Esophagus squamous epithelium (tissue), 5 donors: ENCODE data around the gene ADARB2. TPM values are rescaled to one million over a fixed set of nuclear protein-coding genes. Genes with fewer than 3 reads are reported as not detected.

Experiments used
- DNase-seq: peaks from one replicate; lab custom pipeline; 2025; lab: John Stamatoyannopoulos, UW
- H3K27ac ChIP-seq, 4 donors: fragments of 200-600 bp; sonication (generic); one replicate each; pipeline ENCODE4 v1.5.1; 2016 to 2019; ENCODE audit warnings: mild to moderate bottlenecking in 1 of 4
- H3K27me3 ChIP-seq, 4 donors: fragments of 200-600 bp; sonication (generic); 1 replicate in 3 of 4; 2 replicates in 1 of 4; pipeline versions ENCODE4 v1.5.1 to v1.6.0; 2017 to 2021; ENCODE audit warnings: antibody characterized with exemption in 1 of 4
- H3K36me3 ChIP-seq, 3 donors: fragments of 200-600 bp; sonication (generic); one replicate each; pipeline ENCODE4 v1.5.1; 2016 to 2019
- H3K4me1 ChIP-seq, 3 donors: fragments of 200-600 bp; sonication (generic); one replicate each; pipeline ENCODE4 v1.5.1; 2017 to 2019
- H3K4me3 ChIP-seq, 4 donors: fragments of 200-600 bp; sonication (generic); 1 replicate in 3 of 4; 2 replicates in 1 of 4; pipeline ENCODE4 v1.5.1; 2016 to 2019; ENCODE audit warnings: mild to moderate bottlenecking in 2 of 4, moderate library complexity in 1 of 4
- H3K9me3 ChIP-seq, 3 donors: fragments of 200-600 bp; sonication (generic); one replicate each; pipeline ENCODE4 v1.5.1; 2016 to 2019
- POLR2A ChIP-seq, 4 donors: fragments of 450-650 bp; IDR thresholded peaks; one replicate each; pipeline ENCODE4 v1.6.1; 2017; ENCODE audit warnings: antibody characterized with exemption in 4 of 4, mild to moderate bottlenecking in 4 of 4, moderate library complexity in 3 of 4
- WGBS, 2 donors: methylation state at CpG; one replicate each; pipeline ENCODE4 v1.1.5; 2018; 5-methylcytosine and 5-hydroxymethylcytosine counted together
- intact Hi-C: fragments of 100-400 bp; cut with DNase I; formaldehyde crosslinking; loops from one replicate; pipeline ENCODE4 v1.15.0; 2022
- total RNA-seq, 4 donors: library from RNA; depleted of rRNA; stranded (reverse); fragments of >200 nt; gene quantifications; one replicate each; pipeline ENCODE4 v1.1.0, GENCODE V29; 2016
- TF ChIP-seq, protein P1 (sequence below), 6 experiments: fragments of 450-650 bp in 4 of 6; fragments of 200-600 bp in 2 of 6; sonication (generic) in 2 of 6; IDR thresholded peaks; one replicate each; pipeline ENCODE4 v1.5.1; 2016 to 2019; ENCODE audit warnings: antibody characterized with exemption in 6 of 6, mild to moderate bottlenecking in 4 of 6, moderate library complexity in 4 of 6
- donor health status: DM: yes; HTN: yes; CAD: no.

The ADARB2 gene
- total RNA-seq, 4 donors from 2014 or later, result 0.21 to 3.5 (median 1.5) TPM

DNA sequence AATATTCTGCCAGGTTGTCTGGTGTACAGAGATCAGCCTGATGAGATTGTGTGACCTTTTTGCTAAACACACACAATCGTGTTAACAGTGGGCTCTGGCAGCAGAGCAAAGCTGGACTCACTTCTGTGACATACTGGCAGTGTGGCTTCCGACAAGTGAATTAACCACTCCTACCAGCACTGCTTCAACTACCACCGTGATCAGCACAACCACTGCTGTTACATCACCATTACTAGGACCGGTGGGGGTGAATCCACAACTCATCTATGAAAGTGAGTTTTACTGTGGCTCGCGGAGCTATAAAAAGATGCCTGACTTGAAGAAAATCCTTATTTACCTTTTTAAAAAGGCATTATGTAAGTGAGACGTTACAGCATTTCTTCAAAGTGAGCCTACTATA lies 545.6 kb downstream of the ADARB2 start:
- 67 to 72% methylated on average over 7 of the region's 7 CpGs for WGBS, 2 donors
- Histone ChIP-seq H3K9me3 (no peaks in the 10 kb centered on the region), H3K36me3 (no peaks in the 10 kb centered on the region), H3K4me1 (peaks cover 0 to 7% (median 0%) of the 10 kb centered on the region in 3 donors), H3K27me3 (no peaks in the 10 kb centered on the region), H3K4me3 (no peak overlapping the region), H3K27ac (no peak overlapping the region)
- TF ChIP-seq, protein P1, sequence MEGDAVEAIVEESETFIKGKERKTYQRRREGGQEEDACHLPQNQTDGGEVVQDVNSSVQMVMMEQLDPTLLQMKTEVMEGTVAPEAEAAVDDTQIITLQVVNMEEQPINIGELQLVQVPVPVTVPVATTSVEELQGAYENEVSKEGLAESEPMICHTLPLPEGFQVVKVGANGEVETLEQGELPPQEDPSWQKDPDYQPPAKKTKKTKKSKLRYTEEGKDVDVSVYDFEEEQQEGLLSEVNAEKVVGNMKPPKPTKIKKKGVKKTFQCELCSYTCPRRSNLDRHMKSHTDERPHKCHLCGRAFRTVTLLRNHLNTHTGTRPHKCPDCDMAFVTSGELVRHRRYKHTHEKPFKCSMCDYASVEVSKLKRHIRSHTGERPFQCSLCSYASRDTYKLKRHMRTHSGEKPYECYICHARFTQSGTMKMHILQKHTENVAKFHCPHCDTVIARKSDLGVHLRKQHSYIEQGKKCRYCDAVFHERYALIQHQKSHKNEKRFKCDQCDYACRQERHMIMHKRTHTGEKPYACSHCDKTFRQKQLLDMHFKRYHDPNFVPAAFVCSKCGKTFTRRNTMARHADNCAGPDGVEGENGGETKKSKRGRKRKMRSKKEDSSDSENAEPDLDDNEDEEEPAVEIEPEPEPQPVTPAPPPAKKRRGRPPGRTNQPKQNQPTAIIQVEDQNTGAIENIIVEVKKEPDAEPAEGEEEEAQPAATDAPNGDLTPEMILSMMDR (IDR thresholded peaks at IDR 0.05), result no peak
- TF ChIP-seq POLR2A (IDR thresholded peaks at IDR 0.05), result no peak
- intact Hi-C loops, result no loop called here
- no peak for DNase-seq

DNA sequence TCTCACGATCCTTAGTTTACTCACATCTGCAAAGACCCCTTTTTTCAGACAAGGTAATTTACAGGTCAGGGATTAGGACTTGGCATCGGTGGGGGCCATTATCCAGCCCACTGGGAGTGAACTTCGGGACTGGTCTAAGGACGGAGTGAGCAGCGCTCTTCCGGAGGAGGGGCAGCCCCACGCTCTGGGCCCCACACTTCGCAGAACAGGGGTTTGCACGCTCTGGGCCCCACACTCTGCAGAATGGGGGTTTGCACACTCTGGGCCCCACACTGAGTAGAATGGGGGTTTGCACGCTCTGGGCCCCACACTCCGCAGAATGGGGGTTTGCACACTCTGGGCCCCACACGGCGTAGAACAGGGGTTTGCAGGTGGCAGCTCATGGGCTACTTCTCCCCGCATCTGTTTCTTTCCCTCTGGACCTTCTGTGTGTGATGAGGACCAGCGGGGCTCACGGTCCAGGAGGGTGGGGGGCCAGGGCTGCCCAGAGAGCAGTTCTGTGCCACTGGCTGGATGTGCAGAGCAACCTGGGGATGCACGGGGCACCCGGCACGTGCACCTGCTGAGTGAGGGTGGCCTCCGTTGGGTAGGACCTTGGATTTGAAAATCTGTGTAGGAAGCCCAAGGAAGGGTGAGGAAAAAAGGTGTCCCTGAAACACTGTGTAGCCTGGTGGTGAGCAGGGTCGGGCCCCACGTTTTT lies 546.4 kb downstream of the ADARB2 start:
- intact Hi-C loops, result no loop called here
- TF ChIP-seq POLR2A (IDR thresholded peaks at IDR 0.05), result no peak
- TF ChIP-seq, protein P1 (IDR thresholded peaks at IDR 0.05), result no peak
- H3K27me3 ChIP-seq, result no peaks in the 10 kb centered on the region
- H3K36me3 ChIP-seq, result no peaks in the 10 kb centered on the region
- 78 to 90% methylated on average over 6 to 13 of the region's 22 CpGs for WGBS, 2 donors
- no peaks in the 10 kb centered on the region for H3K9me3 ChIP-seq
- peaks cover 0 to 7% (median 0%) of the 10 kb centered on the region in 3 donors for H3K4me1 ChIP-seq
- H3K4me3 ChIP-seq, result no peak overlapping the region
- DNase-seq, result no peak
- no peak overlapping the region for H3K27ac ChIP-seq

DNA sequence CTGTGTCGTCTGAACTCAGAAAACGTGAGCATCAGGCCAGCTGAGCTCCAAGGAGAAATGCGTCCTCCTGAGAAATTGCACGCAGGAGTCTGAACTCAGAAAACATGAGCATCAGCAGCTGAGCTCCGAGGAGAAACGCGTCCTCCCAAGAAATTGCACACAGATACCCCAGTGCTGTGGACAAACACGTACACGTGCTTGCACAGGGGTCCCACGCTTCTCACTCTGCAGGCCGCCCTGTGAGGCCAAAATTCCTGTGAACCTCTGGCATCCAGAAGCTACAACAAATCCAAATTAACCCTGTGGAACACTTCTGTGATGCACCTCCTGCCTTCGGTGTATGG lies 547.3 kb downstream of the ADARB2 start:
- Histone ChIP-seq H3K27ac (no peak overlapping the region), H3K9me3 (no peaks in the 10 kb centered on the region), H3K4me1 (peaks cover 0 to 7% (median 0%) of the 10 kb centered on the region in 3 donors), H3K36me3 (no peaks in the 10 kb centered on the region), H3K27me3 (no peaks in the 10 kb centered on the region), H3K4me3 (no peak overlapping the region)
- DNase-seq, result no peak
- TF ChIP-seq, protein P1 (IDR thresholded peaks at IDR 0.05), result no peak
- TF ChIP-seq POLR2A (IDR thresholded peaks at IDR 0.05), result no peak
- intact Hi-C loops, result no loop called here
- 87 to 100% methylated on average over 1 to 12 of the region's 12 CpGs for WGBS, 2 donors

DNA sequence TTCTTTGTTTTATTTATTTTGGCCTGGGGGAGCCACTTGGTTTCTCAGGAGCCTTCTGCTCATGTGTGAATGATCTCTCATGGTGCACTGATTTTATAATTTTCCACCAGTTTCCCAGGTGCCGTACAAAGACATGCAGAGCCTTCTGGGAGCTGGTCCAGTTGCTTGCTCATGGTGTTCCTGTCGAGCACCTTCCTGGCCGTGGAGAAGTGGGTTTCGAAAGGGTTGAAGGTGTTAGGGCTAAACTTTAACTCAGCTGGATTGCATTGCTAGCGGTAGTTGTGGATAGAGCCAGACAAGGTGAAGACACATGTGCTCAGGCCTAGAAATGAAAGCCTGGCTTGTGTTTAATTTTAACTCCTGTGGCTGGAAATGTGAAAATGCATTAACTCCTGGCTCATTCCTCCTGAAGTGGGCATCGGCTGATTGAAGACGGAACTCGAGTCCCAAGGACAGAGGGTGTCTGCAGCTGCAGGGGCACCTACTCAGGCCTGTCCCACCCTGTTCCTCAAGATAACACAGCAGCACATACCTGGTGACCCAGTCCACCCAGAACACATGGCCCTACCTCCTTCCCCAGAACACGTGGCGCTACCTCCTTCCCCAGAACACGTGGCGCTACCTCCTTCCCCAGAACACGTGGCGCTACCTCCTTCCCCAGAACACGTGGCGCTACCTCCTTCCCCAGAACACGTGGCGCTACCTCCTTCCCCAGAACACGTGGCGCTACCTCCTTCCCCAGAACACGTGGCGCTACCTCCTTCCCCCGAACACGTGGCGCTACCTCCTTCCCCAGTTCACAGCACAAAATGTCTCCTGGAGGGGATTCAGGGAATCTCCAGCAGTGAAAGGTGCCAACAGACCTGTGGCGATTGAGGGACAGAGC lies 547.9 kb downstream of the ADARB2 start:
- Histone ChIP-seq H3K27ac (no peak overlapping the region), H3K4me1 (peaks cover 0 to 7% (median 0%) of the 10 kb centered on the region in 3 donors), H3K4me3 (no peak overlapping the region), H3K9me3 (no peaks in the 10 kb centered on the region), H3K27me3 (no peaks in the 10 kb centered on the region), H3K36me3 (no peaks in the 10 kb centered on the region)
- TF ChIP-seq POLR2A (IDR thresholded peaks at IDR 0.05), result no peak
- TF ChIP-seq, protein P1 (IDR thresholded peaks at IDR 0.05), result no peak
- intact Hi-C loops, result no loop called here
- WGBS, 2 donors, result 91 to 93% methylated on average over 8 to 16 of the region's 26 CpGs
- DNase-seq, result no peak
